Measurements from ENCODE around the gene CABLES2.

CABLES2 gene

DNA sequence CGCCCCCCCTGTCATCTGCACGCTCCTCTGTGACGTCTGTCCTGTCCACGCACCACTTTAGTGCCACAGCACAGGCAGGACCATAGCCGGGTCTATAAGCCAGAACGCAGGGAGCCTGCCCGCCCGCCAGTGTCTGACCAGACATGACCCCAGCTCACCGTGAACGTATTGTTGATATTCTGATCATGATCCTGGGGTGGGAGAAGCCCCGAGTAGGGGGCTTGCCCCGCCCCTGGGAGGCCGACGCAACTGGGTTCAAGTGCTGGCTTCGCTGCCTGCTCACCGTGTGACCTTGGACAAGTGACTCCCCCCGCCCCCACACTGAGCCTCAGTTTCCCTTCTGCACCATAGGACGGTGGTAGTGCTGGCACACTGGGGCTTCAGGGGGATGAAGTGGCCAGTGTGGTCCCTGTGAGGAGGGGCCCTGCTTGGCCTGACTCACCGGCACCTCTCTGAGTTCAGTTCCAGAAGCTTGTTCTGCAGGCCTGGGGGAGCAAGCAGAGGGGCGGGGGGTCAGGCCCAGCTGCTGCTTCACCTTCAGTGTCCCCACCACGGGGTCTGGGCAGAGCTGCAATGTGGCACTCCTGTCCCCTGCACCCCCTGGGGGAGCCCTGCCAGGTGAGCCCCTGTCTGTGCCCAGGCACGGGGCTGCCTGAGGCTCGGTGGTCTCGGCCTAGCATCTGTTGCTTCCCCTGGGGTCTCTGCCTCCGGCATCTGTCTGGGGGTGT, 11.1 kb upstream of the CABLES2 start:
- DNase-seq: no peak

GRCh38 chr20:62416651-62417637, 9.9 kb upstream of the CABLES2 start:
- no peak for DNase-seq

GRCh38 chr20:62415354-62416111, 8.4 kb upstream of the CABLES2 start:
- DNase-seq: no peak

GRCh38 chr20:62413896-62414481, 6.9 kb upstream of the CABLES2 start:
- DNase-seq: no peak

DNA sequence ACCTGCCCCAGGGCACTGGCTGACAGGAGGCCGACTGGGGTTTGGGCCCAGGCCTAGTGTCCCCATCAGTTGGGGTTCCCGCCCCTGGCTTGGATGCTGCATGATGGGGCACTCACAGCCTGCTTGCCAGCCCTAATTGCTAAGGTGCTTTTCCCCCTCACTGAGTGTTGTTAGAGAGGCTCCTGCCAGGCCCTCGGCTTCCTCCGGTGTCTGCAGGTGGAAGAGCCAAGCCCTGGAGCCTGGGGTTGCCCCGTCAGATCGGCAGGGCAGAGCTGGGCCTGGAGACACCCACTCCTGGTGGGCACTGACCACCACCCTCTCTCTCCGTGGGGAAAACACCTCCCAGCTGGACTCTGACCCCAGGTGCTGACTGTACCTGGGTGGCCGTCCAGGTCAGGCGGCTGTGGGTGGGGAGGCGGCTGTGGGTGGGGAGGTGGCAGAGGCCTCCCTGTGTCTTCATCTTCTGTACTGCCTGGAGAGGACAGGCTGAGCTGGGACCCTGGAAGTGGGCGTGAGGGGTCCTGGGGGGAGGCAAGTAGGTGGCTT, 6.0 kb upstream of the CABLES2 start:
- DNase-seq: no peak

- DNase-seq: no peak
These were observed 5.3 kb upstream of the CABLES2 start for GRCh38 chr20:62412194-62413024.

- DNase-seq: no peak
These were observed 4.6 kb upstream of the CABLES2 start for GRCh38 chr20:62411479-62412193.

- DNase-seq: no peak
These were observed 3.8 kb upstream of the CABLES2 start for GRCh38 chr20:62410746-62411478.

GRCh38 chr20:62409931-62410745, 3.1 kb upstream of the CABLES2 start:
- DNase-seq: peak; percentile 49

DNA sequence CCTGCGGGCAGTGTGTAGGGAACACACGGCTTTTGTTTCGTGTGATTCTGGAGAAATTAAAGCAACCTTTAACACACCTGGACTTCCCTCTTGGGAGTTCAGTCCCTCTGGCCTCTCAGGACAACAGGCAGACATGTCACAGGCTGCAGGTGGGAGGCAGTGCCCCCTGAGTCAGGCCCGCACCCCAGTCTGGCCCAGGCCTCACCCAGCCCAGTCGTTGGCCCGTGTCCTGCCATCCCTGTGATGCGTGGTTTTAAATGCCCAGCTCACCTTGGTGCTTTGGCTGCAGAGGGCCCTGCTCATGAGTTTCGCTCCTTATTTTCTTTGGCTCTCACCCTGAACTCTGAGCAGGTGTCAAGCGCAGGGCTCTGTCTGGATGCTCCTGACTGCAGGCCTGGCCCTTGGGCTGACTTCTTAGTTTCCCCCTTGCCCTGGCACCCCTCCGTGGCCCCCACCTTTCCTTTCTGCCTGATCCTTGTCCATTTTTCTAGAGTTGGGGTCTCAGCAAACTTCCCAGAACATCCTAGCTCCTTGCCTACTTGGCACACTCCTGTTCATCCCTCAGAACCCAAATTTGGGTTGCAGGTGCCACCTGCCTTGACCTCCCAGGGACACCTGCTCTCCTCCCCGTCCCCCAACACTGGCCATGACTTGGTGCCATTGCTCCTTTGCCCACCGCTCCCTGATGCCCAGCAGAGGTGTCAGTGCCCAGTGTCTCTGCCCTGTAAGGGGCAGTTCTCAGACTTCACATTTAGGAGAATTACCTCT, 2.2 kb upstream of the CABLES2 start:
- DNase-seq: no peak

- no peak for DNase-seq
These were observed 1.6 kb upstream of the CABLES2 start for GRCh38 chr20:62408640-62409039.

- no peak for DNase-seq
These were observed 970 bp upstream of the CABLES2 start for GRCh38 chr20:62408055-62408454.

- DNase-seq: no peak
These were observed 379 bp downstream of the CABLES2 start for GRCh38 chr20:62406635-62407176.

DNA sequence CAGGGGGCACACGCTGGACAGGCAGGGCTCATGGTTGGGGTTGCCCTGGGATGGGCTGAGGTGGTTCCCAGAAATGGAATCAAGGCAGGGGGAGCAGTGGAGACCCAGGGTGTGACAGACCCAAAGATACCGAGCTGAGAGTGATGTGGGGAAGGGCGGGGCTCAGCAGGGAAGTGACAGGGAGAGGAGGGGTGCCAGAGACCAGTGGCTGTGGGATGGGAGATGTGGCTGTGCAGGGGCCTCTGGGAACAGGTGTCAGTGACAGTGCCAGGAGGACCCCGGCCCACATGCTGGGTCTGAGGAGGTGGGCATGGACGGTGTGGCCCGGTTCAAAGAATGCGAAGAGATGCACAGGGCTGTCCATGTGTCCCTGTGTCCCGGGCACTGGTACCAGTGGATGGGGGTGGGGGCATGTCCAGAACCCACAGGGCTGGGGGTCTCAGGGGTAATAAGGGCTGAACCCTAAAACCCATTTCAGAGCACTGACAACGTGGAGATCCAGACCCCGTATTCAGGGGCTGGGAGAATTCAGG, 1.0 kb downstream of the CABLES2 start:
- no peak for DNase-seq

DNA sequence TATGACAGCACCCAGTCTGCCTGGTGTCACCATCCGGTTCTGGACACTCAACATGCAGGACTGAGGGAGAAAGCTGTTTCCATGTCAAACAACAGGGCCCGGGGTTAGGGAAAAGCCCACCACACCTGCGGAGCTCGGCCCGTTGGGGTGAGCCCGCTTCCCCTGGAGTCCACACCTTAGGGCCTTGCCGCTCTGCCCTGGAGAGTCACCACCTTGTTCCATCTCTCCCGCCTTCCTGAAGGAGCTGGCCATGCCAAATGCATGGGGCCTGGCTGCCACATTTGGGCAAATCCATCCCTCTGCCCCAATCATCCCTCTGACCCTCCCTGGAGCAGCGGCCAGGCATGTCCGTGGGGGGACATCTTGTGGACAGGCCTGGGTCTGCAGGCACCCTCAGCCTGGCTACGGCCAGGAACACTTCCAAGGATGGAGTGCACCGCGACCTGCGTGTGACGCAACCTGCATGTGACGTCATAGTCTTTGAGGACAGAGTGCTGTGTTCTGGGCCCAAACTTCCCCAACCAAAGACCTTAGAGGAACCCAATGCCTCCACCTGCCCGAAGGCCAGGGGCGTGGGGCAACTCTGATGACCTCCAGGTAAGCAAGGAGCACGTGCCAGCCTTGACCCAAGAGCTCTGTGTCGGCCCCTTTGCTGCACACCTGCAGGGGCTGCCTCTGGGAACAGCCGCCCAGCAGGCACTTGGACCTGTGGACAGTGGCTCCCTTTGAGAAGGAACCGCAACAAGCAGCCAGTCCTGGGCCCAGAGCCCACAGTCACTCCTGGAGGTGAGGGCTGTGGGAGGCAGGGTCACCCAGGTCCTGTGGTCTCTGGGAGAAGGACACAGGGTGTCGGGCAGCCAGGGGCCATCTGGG, 1.7 kb downstream of the CABLES2 start:
- DNase-seq: no peak

- DNase-seq: no peak
These were observed 2.4 kb downstream of the CABLES2 start for GRCh38 chr20:62404761-62405107.

GRCh38 chr20:62404112-62404665, 2.9 kb downstream of the CABLES2 start:
- DNase-seq: no peak
